Activated CD8-positive, alpha-beta T cell treated with anti-CD3 and anti-CD28 coated beads for 36 hours (primary cell): ENCODE results near the gene RAB37. TPM values are rescaled to one million over a fixed set of nuclear protein-coding genes. Genes with fewer than 3 reads are reported as not detected.

Experiments
- ATAC-seq: fragments of 200-7000 bp; cut with Tn5 transposase; one replicate; pipeline ENCODE4 v1.10.0; 2021; ENCODE audit warnings: mild to moderate bottlenecking, moderate library complexity
- CTCF ChIA-PET: fragments of 350-600 bp; sonication (Branson Sonifier 250); formaldehyde crosslinking; loops from one replicate; lab custom pipeline; 2021; ENCODE audit warnings: antibody characterized with exemption; lab: Charles Lee
- POLR2A ChIA-PET: fragments of 350-600 bp; sonication (Branson Sonifier 250); formaldehyde crosslinking; loops from one replicate; lab custom pipeline; 2021; ENCODE audit warnings: antibody characterized with exemption; lab: Charles Lee
- DNase-seq: peaks from one replicate; pipeline ENCODE4 v3.0.0-alpha.2; 2020
- H3K27ac Mint-ChIP-seq: one replicate; pipeline ENCODE4 v1.8.0; 2021; ENCODE audit warnings: mild to moderate bottlenecking, mixed read lengths
- H3K27me3 Mint-ChIP-seq: one replicate; pipeline ENCODE4 v1.8.0; 2021; ENCODE audit warnings: mixed read lengths
- H3K36me3 Mint-ChIP-seq: one replicate; pipeline ENCODE4 v1.8.0; 2021; ENCODE audit warnings: low read depth, mixed read lengths
- H3K4me1 Mint-ChIP-seq: one replicate; pipeline ENCODE4 v1.8.0; 2021; ENCODE audit warnings: low read depth, mixed read lengths
- H3K4me3 Mint-ChIP-seq: one replicate; pipeline ENCODE4 v1.8.0; 2021; ENCODE audit warnings: mild to moderate bottlenecking, moderate library complexity, mixed read lengths
- H3K9me3 Mint-ChIP-seq: one replicate; pipeline ENCODE4 v1.8.0; 2021; ENCODE audit warnings: mixed read lengths
- CTCF ChIP-seq: fragments of 200-600 bp; IDR thresholded peaks from one replicate; pipeline ENCODE4 v1.8.0; 2022; ENCODE audit warnings: antibody characterized with exemption, mild to moderate bottlenecking
- intact Hi-C: fragments of 100-400 bp; cut with micrococcal nuclease; formaldehyde crosslinking; loops from one replicate; pipeline ENCODE4 v1.10.0; 2022
- total RNA-seq, 2 experiments: library from RNA; stranded (reverse); gene quantifications; one replicate each; pipeline ENCODE4 v1.2.3, GENCODE V29; 2021

Gene RAB37
- total RNA-seq, 2 experiments from 2014 or later: 6.6 to 6.7 TPM

GRCh38 chr17:74779501-74779900, 42.4 kb downstream of the RAB37 start:
- ChIA-PET CTCF (interaction anchor here (0.7 to 6.5 kb wide), 10 partner anchors 9 to 122 kb away, joined by 3 to 76 read pairs (median 7); partner anchors contain the start of gene RAB37), POLR2A (interaction anchor here (0.6 to 3.2 kb wide), 10 partner anchors 8 to 742 kb away, joined by 3 to 21 read pairs (median 4); partner anchors contain the start of genes FDXR and NHERF1)
- peak overlapping the region; percentile 94 for H3K27ac Mint-ChIP-seq
- H3K4me1 Mint-ChIP-seq: peaks cover 58% of the 10 kb centered on the region
- intact Hi-C loops: no loop called here
- peak overlapping the region; percentile 43 for H3K4me3 Mint-ChIP-seq
- no peak for TF ChIP-seq CTCF
- H3K9me3 Mint-ChIP-seq: no peaks in the 10 kb centered on the region
- peaks cover 22% of the 10 kb centered on the region for H3K36me3 Mint-ChIP-seq
- peak; percentile 4 for ATAC-seq
- no peaks in the 10 kb centered on the region for H3K27me3 Mint-ChIP-seq
- peak; percentile 47 for DNase-seq

- DNase-seq: peak; percentile 87
- intact Hi-C loops: loop anchor here (2.0 kb wide), 1 partner anchor 33 kb away; no protein-coding TSS in a partner anchor
- H3K27ac Mint-ChIP-seq: peak overlapping the region; percentile 94
- ChIA-PET CTCF (interaction anchor here (1.4 to 6.5 kb wide), 9 partner anchors 9 to 123 kb away, joined by 5 to 76 read pairs (median 8); partner anchors contain the start of gene RAB37), POLR2A (interaction anchor here (0.6 to 3.2 kb wide), 9 partner anchors 9 to 742 kb away, joined by 3 to 21 read pairs (median 4); partner anchors contain the start of genes FDXR and NHERF1)
- TF ChIP-seq CTCF: no peak
- H3K27me3 Mint-ChIP-seq: no peaks in the 10 kb centered on the region
- peak; percentile 69 for ATAC-seq
- no peaks in the 10 kb centered on the region for H3K9me3 Mint-ChIP-seq
- peak overlapping the region; percentile 43 for H3K4me3 Mint-ChIP-seq
- peaks cover 63% of the 10 kb centered on the region for H3K4me1 Mint-ChIP-seq
- peaks cover 22% of the 10 kb centered on the region for H3K36me3 Mint-ChIP-seq
Measured at GRCh38 chr17:74779948-74780400, 42.9 kb downstream of the RAB37 start.

GRCh38 chr17:74780443-74781238, 43.6 kb downstream of the RAB37 start:
- CTCF ChIA-PET: interaction anchor here (1.4 to 6.5 kb wide), 10 partner anchors 10 to 123 kb away, joined by 5 to 76 read pairs (median 10); partner anchors contain the start of gene RAB37
- POLR2A ChIA-PET: interaction anchor here (1.0 to 3.2 kb wide), 6 partner anchors 9 to 92 kb away, joined by 3 to 21 read pairs (median 4); partner anchors contain the start of genes FDXR and NHERF1
- Mint-ChIP-seq H3K36me3 (peaks cover 18% of the 10 kb centered on the region), H3K4me3 (peak overlapping the region; percentile 43), H3K27ac (peak overlapping the region; percentile 94), H3K27me3 (no peaks in the 10 kb centered on the region), H3K9me3 (no peaks in the 10 kb centered on the region), H3K4me1 (peaks cover 66% of the 10 kb centered on the region)
- ATAC-seq (peak; percentile 24), DNase-seq (peak; percentile 61)
- peak; percentile 50 for TF ChIP-seq CTCF
- intact Hi-C loops: loop anchor here (2.0 kb wide), 1 partner anchor 34 kb away; no protein-coding TSS in a partner anchor

- ChIA-PET CTCF (interaction anchor here (1.2 to 6.5 kb wide), 7 partner anchors 9 to 125 kb away, joined by 3 to 76 read pairs (median 10); no protein-coding TSS in a partner anchor), POLR2A (interaction anchor here (1.4 kb wide), 1 partner anchor 37 kb away, joined by 4 read pairs; no protein-coding TSS in a partner anchor)
- no peak for ATAC-seq
- peaks cover 20% of the 10 kb centered on the region for H3K36me3 Mint-ChIP-seq
- intact Hi-C loops: no loop called here
- no peak for TF ChIP-seq CTCF
- DNase-seq: no peak
- no peaks in the 10 kb centered on the region for H3K27me3 Mint-ChIP-seq
- no peak overlapping the region for H3K27ac Mint-ChIP-seq
- no peak overlapping the region for H3K4me3 Mint-ChIP-seq
- peaks cover 70% of the 10 kb centered on the region for H3K4me1 Mint-ChIP-seq
- H3K9me3 Mint-ChIP-seq: no peaks in the 10 kb centered on the region
Measured at GRCh38 chr17:74782571-74782970, 45.5 kb downstream of the RAB37 start.
